Stimulated activated CD4-positive, alpha-beta T cell treated with anti-CD3 and anti-CD28 coated beads, TNF-alpha, amount 100 ng/mL, for 1 hour (primary cell): ENCODE results near the gene MMS19.
"Not testable (repeated sequence)": the region's sequence is repeated elsewhere in the genome, so short reads cannot be mapped to it uniquely, and the experiment has no call there.

Source experiments
- DNase-seq, 3 donors: peaks; one replicate each; pipeline ENCODE4 v3.0.0-alpha.2; 2020; ENCODE audit warnings: low read depth in 3 of 3, low spot score in 1 of 3

The MMS19 gene

GRCh38 chr10:97498076-97498840 is at the start of gene MMS19:
MMS19 (minus strand) TSS chr10:97498422; CDS start chr10:97498384, 38 bp downstream.
- DNase-seq: peak; percentile 98 to 100 (median 99)

- DNase-seq: no peak
These were observed 49.7 kb upstream of the MMS19 start for GRCh38 chr10:97547962-97548361.

- DNase-seq: no peak
These were observed 49.0 kb upstream of the MMS19 start for GRCh38 chr10:97547271-97547600.

- DNase-seq: no peak
These were observed 48.4 kb upstream of the MMS19 start for GRCh38 chr10:97546456-97547270.

GRCh38 chr10:97543025-97543546 is 44.9 kb upstream of the MMS19 start:
- peak in 1 of 3 donors; percentile 28 for DNase-seq

- DNase-seq: peak in 1 of 3 donors; percentile 11
These were observed 44.2 kb upstream of the MMS19 start for GRCh38 chr10:97542169-97543024.

DNA sequence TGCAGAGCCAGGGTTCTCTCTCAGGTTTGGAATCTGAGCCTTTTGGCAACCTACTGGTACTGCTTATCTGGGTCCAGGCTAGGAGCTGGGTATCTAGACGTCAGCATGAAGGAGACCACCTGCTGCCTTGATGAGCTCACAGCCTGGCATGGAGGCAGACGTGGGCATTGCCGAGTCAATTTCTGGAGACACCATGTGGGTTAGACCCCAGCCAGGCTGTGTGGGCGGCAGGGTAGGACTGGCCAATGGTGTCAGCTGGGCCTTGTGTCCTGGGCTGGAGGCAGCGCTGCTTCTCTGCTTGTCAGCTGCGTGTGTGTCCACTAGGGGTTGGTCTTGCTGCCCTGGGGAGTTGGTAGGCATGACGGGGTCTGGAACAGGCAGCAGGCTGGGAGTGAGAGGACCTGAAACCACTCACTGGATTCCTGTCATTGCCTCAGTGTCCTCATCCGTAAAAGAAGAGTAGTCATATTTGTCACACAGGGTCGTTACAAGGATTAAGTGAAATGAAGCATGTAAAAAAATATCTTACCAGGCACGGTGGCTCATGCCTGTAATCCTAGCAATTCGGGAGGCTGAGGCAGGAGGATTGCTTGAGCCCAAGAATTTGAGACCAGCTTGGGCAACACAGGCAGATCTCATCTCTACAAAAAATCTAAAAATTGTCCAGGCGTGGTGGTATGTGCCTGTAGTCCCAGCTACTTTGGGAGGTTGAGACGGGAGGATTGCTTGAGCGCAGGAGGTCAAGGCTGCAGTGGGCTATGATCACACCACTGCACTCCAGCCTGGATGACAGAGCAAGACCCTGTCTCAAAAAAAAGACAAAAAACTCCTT is 42.7 kb upstream of the MMS19 start:
- DNase-seq: no peak

DNA sequence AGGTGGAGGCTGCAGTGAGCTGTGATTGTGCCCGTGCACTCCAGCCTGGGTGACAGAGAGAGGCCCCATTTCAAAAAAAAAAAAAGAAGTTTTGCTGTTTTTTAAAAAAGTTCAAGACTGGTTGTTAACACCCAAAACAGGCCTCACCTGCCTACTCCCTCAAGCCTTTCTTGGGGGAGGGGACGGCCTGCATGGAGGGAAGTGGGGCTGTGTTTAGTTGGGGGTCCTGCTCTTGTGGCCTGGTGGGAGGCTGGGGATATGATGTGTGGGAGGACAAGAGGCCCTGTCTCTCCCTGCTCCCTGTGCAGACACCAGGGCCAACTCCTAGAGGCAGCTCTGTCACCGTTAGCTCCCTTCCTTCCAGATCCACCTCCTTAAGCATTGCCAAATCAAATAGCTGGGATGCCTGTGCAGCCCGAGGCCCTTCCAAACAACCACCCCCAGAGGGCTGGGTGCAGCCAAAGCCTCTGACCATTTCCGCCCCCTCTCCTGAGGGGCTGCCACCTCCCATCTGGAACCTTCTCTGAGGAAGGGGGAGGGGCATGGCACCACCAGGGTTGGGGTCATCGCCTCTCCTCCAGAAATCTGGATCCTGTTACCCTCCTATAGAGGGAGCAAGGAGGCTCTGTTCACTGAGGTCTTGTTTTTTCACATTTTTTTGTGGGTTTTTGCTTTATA is 41.4 kb upstream of the MMS19 start:
- no peak for DNase-seq

- DNase-seq: no peak
These were observed 40.6 kb upstream of the MMS19 start for GRCh38 chr10:97538839-97539238.

DNA sequence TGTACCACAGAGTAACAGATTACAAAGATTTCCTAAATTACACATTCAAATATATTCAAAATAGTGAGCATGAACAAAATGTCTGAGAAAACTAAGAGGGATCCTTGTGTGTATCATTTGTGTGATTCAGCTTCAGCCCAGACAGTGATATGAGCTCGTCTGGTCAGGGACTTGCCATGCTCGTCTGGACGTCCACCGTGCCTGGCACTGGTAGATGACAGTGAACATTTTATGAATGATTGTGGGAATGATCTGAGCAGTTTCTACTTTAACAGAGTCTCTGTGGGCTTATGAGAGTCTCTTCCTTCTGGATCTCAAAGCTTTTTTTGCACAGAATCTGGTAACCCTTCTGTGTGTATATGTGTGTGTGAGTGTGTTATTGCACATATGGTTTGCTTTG is 40.2 kb upstream of the MMS19 start:
- DNase-seq: no peak

DNA sequence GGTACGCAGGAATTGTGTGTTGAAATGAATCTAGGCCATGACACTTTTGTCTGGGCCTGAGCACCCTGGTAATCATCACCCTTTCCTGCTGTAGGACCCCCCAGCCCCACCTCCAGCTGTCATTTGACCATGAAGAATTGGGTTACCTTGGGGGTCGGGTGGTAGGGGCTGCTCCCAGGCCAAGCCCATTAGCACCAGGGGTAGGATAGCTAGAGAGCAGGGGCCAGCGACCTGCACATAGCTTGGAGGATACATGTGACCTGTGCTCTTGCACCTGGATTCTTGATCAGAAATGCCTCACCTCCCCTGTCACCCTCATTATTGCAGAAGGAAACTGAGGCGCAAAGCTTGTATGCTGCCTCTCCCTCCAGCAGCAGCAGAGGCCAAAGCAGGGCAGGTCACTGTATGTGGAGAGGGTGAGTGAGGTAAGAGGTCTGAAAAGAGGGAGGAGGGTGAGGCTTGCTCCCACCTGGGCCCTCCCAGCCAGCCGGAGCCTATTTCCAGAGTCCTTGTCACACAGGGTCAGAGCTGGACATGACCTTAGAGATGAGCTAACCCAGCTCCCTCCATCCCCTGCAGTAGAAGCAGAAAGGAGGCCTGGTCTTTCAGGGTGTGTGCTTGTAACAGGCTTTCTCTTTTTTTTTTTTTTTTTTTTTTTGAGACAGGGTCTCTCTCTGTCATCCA is 39.1 kb upstream of the MMS19 start:
- no peak for DNase-seq

- DNase-seq: peak in 1 of 3 donors; percentile 25
These were observed 36.6 kb upstream of the MMS19 start for GRCh38 chr10:97534746-97535367.

- no peak for DNase-seq
These were observed 35.7 kb upstream of the MMS19 start for GRCh38 chr10:97533888-97534287.

GRCh38 chr10:97532935-97533671 is 34.9 kb upstream of the MMS19 start:
- no peak for DNase-seq

DNA sequence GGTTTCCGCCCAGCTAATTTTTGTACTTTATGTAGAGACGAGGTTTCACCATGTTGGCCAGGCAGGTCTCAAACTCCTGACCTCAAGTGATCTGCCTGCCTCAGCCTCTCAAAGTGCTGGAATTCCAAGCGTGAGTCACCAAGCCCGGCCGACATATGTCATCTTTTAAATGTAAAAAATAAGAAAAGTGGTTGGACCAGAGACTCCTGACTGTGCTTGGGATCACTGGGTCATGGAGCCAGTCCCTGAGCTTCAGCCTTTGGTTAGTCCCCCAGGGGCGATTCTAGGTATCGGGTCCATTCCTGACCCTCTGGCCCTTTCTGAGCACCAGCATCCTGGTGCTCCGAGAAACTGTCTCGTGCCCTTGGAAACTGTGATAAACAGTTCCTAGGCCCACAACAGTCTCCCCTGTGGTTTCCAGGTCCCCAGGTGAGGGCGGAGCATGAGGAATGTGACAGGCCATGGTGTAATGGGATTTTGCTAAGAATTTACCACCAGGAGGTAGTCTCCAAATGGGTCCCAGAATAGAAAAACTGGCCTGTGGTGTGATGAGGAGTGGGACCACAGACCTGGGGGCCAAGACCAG is 33.3 kb upstream of the MMS19 start:
- DNase-seq: no peak

DNA sequence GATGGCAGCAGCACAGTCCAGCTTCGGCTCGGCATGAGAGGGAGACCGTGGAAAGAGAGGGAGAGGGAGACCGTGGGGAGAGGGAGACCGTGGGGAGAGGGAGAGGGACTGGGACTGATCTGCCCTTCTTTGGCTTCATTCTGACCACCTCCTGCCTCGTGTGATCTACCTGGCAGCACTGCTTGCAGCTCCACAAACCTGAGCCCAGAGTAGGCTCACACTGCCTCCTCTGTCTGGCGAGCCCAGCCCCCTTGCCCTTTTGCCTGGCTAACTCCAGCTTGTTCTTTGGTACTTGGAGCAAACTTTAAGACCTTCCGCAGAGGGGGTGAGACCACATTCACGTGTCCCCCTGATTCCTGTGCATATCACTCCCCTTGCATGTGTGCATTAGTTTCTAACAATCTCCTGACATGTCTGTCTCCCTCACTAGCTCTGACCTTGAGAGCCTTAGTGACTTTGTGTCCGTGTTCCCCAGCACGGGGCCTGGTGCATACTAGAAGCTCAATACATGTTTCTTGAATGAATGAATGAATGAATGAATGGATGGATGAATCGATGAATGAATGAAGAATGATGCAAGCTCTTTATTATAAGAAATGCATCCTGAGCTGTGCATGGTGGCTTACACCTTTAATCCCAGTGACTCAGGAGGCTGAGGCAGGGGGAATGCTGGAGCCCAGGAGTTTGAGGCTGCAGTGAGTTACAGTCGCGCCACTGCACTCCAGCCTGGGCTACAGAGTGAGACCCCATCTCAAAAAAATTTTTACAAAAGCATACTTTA is 31.7 kb upstream of the MMS19 start:
- DNase-seq: no peak

DNA sequence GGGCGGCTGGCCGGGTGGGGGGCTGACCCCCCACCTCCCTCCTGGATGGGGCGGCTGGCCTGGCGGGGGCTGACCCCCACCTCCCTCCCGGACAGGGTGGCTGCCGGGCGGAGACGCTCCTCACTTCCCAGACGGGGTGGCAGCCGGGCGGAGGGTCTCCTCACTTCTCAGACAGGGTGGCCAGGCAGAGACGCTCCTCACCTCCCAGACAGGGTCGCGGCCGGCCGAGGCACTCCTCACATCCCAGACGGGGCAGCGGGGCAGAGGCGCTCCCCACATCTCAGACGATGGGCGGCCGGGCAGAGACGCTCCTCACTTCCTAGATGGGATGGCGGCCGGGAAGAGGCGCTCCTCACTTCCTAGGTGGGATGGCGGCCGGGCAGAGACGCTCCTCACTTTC is 30.7 kb upstream of the MMS19 start:
- DNase-seq: not testable (repeated sequence)
